Heart left ventricle (tissue), 13 donors: ENCODE data around the gene SAPCD1.

ENCODE experiments used
- CTCF ChIP-seq, 12 donors: fragments of 200-600 bp; sonication (generic) in 4 of 12; IDR thresholded peaks; one replicate each; pipeline versions ENCODE4 v1.5.0 to v1.8.0; 2018 to 2022; ENCODE audit warnings: antibody characterized with exemption in 12 of 12, mild to moderate bottlenecking in 5 of 12
- POLR2A ChIP-seq, 2 donors: fragments of 450-650 bp; IDR thresholded peaks; one replicate each; pipeline ENCODE4 v1.6.1; 2017; ENCODE audit warnings: antibody characterized with exemption in 2 of 2, mild to moderate bottlenecking in 2 of 2, moderate library complexity in 2 of 2
- donor health status: ischemic (EF 13 %, LVEDD 7.1; RV severe dilation, severe dysfunction).
- donor health status: DM: no; HTN: yes; CAD: no.
- donor health status: DM: no; HTN: no; CAD: no.
- donor health status: ischemic (EF 25% LVEDD 6.9; RV normal size, moderate dysfunction).
- donor health status: ischemic (EF 25% LVEDD 5.7; RV mildly dilated, moderate dysfunction).
- donor health status: ischemic (EF 35%, LVEDD 5.7; RV mildly dilated, moderate dysfunction).
- donor health status: nonischemic (EF 11% LVEDD 7.7; RV severe dilation, severe dysfunction).
- donor health status: DM: yes; HTN: yes; CAD: no.
- donor health status: PGD.
- donor health status: ischemic (EF 29% LVEDD 5.4; RV normal size, mild dysfunction).
- donor health status: nonischemic (EF 23%, LVEDD 6.1; RV moderate dilation, normal function).

- TF ChIP-seq CTCF (IDR thresholded peaks at IDR 0.05) (no peak), POLR2A (IDR thresholded peaks at IDR 0.05) (peak in 1 of 2 donors; percentile 20)
Measured at GRCh38 chr6:31737315-31737990, 25.0 kb upstream of the SAPCD1 start.
